Colonic mucosa (tissue), 4 donors: ENCODE data around the gene NCOA3. TPM values are rescaled to one million over a fixed set of nuclear protein-coding genes. Genes with fewer than 3 reads are reported as not detected.

Experiments used
- DNase-seq: peaks from one replicate; pipeline ENCODE4 v3.0.0-alpha.2; 2020
- H3K27ac ChIP-seq: fragments of 200-600 bp; one replicate; pipeline ENCODE4 v1.8.0; 2021
- H3K27me3 ChIP-seq: fragments of 200-600 bp; one replicate; pipeline ENCODE4 v1.8.0; 2021
- H3K36me3 ChIP-seq: fragments of 200-600 bp; one replicate; pipeline ENCODE4 v1.8.0; 2021
- H3K4me1 ChIP-seq: fragments of 200-600 bp; one replicate; pipeline ENCODE4 v1.8.0; 2021; ENCODE audit warnings: mild to moderate bottlenecking
- H3K4me3 ChIP-seq: fragments of 200-600 bp; one replicate; pipeline ENCODE4 v1.8.0; 2021
- H3K9ac ChIP-seq, 2 donors: one replicate each; pipeline ENCODE4 v1.7.0; 2013; ENCODE audit warnings: control low read depth in 2 of 2, low read depth in 2 of 2, low read length in 2 of 2
- H3K9me3 ChIP-seq: fragments of 200-600 bp; one replicate; pipeline ENCODE4 v1.8.0; 2021
- intact Hi-C: fragments of 100-400 bp; cut with DNase I; formaldehyde crosslinking; loops from one replicate; pipeline ENCODE4 v1.14.1; 2022
- total RNA-seq, 2 donors: library from RNA; stranded (reverse); fragmentation: NEBNext Ultra II Directional in 1 of 2; extraction: Animal tissue kit (Norgen Biotek cat#: 25700) in 1 of 2; gene quantifications; one replicate each; pipeline ENCODE4 v1.2.1, GENCODE V29; 2021
- TF ChIP-seq, protein P1 (sequence below): fragments of 200-600 bp; IDR thresholded peaks from one replicate; pipeline ENCODE4 v1.8.0; 2022; ENCODE audit warnings: antibody characterized with exemption, mild to moderate bottlenecking
- donor health status: healthy.
- donor health status: DM: no; HTN: no; CAD: no.
- donor health status: DM: no; HTN: no; CAD: no.

Gene NCOA3
- total RNA-seq, 2 donors from 2014 or later, result 17.1 to 24.2 TPM

DNA sequence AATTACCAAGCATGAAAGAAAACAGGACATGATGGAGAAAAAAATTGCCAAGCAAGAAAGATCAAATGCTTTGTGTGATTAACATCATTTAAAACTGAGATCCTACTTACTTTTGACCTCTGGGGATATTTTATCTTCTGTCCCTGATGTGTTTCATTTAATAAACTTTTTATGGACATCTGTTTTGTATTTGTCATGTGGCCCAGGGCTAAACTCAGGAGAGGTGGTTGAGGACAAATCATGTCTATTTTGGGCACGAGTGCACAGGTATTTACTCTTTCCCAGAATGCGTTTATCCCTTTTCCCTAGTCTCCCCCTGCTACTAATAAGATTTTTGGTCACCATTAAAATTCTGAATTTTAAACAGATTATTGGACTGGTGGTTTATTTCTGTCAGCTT is 128.2 kb downstream of the NCOA3 start:
- no peak for DNase-seq
- no peaks in the 10 kb centered on the region for H3K4me1 ChIP-seq
- H3K36me3 ChIP-seq, result no peaks in the 10 kb centered on the region
- no peak overlapping the region for H3K27ac ChIP-seq
- H3K9me3 ChIP-seq, result no peaks in the 10 kb centered on the region
- TF ChIP-seq, protein P1, sequence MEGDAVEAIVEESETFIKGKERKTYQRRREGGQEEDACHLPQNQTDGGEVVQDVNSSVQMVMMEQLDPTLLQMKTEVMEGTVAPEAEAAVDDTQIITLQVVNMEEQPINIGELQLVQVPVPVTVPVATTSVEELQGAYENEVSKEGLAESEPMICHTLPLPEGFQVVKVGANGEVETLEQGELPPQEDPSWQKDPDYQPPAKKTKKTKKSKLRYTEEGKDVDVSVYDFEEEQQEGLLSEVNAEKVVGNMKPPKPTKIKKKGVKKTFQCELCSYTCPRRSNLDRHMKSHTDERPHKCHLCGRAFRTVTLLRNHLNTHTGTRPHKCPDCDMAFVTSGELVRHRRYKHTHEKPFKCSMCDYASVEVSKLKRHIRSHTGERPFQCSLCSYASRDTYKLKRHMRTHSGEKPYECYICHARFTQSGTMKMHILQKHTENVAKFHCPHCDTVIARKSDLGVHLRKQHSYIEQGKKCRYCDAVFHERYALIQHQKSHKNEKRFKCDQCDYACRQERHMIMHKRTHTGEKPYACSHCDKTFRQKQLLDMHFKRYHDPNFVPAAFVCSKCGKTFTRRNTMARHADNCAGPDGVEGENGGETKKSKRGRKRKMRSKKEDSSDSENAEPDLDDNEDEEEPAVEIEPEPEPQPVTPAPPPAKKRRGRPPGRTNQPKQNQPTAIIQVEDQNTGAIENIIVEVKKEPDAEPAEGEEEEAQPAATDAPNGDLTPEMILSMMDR, result no peak
- H3K27me3 ChIP-seq, result no peaks in the 10 kb centered on the region
- H3K9ac ChIP-seq, result no peak overlapping the region
- intact Hi-C loops, result loop anchor here (10.0 kb wide), 2 partner anchors 125 to 355 kb away; partner anchors contain the start of gene NCOA3
- no peak overlapping the region for H3K4me3 ChIP-seq

DNA sequence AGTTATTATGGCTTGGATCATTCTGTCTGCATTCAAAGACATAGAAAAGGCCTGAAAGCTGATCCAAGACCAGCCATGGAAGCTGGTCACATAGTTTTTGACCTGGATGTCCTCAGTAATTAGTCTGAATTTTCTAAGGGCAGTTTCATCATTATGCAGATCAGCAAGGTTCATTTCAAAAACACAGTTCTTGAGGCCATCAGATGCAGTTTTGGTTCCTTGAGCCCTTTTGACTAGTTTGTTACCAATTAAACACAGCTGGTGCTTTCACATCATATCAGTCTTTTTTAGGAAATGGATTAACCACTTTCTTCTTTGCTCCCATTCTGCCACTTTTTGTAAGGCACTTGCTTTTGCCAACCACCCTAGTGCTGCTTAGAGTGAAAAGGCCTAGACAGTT is 129.4 kb downstream of the NCOA3 start:
- intact Hi-C loops, result no loop called here
- no peaks in the 10 kb centered on the region for H3K4me1 ChIP-seq
- H3K27me3 ChIP-seq, result no peaks in the 10 kb centered on the region
- DNase-seq, result no peak
- no peaks in the 10 kb centered on the region for H3K9me3 ChIP-seq
- H3K9ac ChIP-seq, result no peak overlapping the region
- no peaks in the 10 kb centered on the region for H3K36me3 ChIP-seq
- H3K4me3 ChIP-seq, result no peak overlapping the region
- TF ChIP-seq, protein P1, result no peak
- no peak overlapping the region for H3K27ac ChIP-seq

DNA sequence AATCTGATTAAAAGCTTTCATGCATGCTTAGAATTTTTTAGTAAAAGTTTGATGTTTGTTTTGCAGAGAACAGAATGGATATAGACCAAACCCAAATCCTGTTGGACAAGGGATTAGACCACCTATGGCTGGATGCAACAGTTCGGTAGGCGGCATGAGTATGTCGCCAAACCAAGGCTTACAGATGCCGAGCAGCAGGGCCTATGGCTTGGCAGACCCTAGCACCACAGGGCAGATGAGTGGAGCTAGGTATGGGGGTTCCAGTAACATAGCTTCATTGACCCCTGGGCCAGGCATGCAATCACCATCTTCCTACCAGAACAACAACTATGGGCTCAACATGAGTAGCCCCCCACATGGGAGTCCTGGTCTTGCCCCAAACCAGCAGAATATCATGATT is 133.6 kb downstream of the NCOA3 start:
- no peaks in the 10 kb centered on the region for H3K4me1 ChIP-seq
- no peak overlapping the region for H3K27ac ChIP-seq
- no peaks in the 10 kb centered on the region for H3K27me3 ChIP-seq
- intact Hi-C loops, result no loop called here
- H3K9me3 ChIP-seq, result no peaks in the 10 kb centered on the region
- no peaks in the 10 kb centered on the region for H3K36me3 ChIP-seq
- no peak for DNase-seq
- no peak overlapping the region for H3K4me3 ChIP-seq
- TF ChIP-seq, protein P1, result no peak
- H3K9ac ChIP-seq, result no peak overlapping the region

DNA sequence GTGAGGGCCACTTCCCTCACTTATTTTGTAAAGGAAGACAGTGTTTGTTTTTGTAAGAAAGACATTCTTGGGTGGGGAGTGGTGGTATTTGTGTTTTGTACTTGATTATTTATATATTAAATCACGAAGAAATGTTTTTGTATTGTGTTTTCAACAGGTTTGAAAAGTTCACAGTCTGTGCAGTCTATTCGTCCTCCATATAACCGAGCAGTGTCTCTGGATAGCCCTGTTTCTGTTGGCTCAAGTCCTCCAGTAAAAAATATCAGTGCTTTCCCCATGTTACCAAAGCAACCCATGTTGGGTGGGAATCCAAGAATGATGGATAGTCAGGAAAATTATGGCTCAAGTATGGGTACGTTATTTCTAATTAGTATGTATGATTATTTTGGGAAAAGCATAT is 137.2 kb downstream of the NCOA3 start:
- H3K9me3 ChIP-seq, result no peaks in the 10 kb centered on the region
- DNase-seq, result no peak
- H3K4me1 ChIP-seq, result no peaks in the 10 kb centered on the region
- H3K4me3 ChIP-seq, result no peak overlapping the region
- TF ChIP-seq, protein P1, result no peak
- H3K27ac ChIP-seq, result no peak overlapping the region
- intact Hi-C loops, result no loop called here
- H3K27me3 ChIP-seq, result no peaks in the 10 kb centered on the region
- no peaks in the 10 kb centered on the region for H3K36me3 ChIP-seq
- no peak overlapping the region for H3K9ac ChIP-seq

DNA sequence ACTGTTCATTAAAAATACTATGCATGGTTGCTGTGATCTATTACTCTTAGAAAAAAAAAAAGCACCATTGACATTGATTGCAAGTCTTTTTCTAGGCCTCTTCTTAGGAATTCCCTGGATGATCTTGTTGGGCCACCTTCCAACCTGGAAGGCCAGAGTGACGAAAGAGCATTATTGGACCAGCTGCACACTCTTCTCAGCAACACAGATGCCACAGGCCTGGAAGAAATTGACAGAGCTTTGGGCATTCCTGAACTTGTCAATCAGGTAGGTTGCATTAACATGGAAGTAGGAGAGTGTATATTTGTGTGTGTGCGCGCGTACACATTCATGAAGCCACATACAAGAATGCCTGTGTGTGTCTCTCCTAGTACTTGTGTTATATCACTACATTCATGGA is 140.4 kb downstream of the NCOA3 start:
- Histone ChIP-seq H3K9ac (no peak overlapping the region), H3K36me3 (no peaks in the 10 kb centered on the region), H3K4me3 (no peak overlapping the region), H3K27ac (no peak overlapping the region), H3K27me3 (no peaks in the 10 kb centered on the region), H3K4me1 (no peaks in the 10 kb centered on the region), H3K9me3 (no peaks in the 10 kb centered on the region)
- intact Hi-C loops, result no loop called here
- TF ChIP-seq, protein P1, result no peak
- DNase-seq, result no peak

DNA sequence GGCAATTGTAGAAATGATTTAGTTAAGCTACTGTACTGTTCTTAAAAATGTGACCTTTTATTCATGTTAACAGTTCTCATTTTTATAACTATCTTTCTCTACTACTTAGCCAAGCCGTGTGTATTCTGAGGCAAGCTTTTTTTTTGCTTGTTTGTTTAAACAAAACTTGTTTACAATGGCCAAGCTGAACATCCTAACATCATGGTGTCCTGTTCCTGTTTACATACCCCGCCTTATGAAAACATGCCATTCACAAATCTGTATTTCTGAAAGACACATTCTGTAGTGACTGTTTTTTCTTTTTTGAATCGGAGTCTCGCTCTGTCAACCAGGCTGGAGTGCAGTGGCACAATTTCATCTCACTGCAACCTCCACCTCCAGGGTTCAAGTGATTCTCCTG is 140.9 kb downstream of the NCOA3 start:
- no peaks in the 10 kb centered on the region for H3K36me3 ChIP-seq
- H3K27ac ChIP-seq, result no peak overlapping the region
- intact Hi-C loops, result no loop called here
- H3K4me3 ChIP-seq, result no peak overlapping the region
- H3K9ac ChIP-seq, result no peak overlapping the region
- no peaks in the 10 kb centered on the region for H3K4me1 ChIP-seq
- no peaks in the 10 kb centered on the region for H3K27me3 ChIP-seq
- no peaks in the 10 kb centered on the region for H3K9me3 ChIP-seq
- DNase-seq, result no peak
- TF ChIP-seq, protein P1, result no peak
